HuH-7 (cell line): ENCODE measurements around the gene GDPGP1.
A peak's percentile ranks its signal among the peaks of the same experiment; 100 is the strongest.

Experiments
- DNase-seq: peaks from one replicate; pipeline ENCODE4 v3.0.0; 2011; ENCODE audit warnings: low spot score

The GDPGP1 gene

DNA sequence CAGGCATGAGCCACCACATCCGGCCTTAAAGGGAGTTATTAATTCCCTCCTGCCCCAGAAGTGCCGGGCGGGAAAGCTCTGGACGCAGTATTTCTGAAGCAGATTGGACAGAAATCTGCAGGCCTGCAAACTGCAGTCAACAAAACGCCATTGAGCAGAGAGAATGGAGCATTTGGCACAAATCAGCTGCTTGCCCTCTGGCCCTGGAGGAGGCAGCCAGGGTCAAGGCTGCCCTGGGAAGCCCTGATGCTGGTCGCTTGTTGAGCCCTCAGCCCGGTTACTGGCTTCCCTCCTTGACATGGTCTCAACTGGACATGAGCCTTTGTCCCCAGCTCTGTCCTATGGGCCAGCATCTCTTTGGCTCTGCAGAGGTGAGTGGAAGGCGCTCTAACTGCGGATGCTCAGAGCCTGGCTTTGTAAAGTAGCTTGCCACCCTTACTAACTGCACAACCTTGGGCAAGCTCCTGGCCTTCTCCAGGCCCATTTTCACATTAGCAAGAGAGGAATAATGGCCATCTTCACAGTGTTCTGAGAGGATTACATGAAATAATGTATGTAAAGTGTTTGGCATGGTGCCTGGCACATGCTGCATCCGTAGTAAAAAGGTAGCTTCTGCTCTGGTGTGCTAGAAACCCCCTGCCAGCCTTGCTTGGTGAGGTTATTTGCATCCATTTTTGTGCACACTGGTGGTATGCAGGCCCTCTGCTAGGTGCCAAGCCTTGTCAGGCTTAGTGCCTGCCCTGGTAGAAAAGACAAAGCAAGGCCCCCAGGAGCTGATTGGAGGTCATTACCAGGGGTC is 28.8 kb upstream of the GDPGP1 start:
- no peak for DNase-seq

DNA sequence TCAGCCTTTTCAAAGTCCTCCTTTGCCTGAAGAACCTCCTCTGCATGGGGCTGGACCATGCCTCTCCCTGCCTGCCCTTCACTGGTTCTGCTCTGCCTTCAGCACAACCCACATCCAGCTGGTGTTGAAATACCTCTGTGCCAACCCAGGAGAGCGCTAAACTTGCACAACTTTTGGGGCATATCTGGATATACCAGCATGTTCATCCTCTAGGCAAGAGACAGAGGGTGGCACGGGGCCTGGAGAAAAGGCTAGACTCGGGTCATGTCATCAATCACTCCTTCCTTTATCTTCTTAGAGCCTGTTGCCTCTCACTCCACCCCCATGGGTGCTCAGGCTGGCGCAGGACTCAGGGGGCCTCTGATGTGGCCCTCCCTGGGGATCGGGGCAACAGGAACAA is 28.1 kb upstream of the GDPGP1 start:
- no peak for DNase-seq

DNA sequence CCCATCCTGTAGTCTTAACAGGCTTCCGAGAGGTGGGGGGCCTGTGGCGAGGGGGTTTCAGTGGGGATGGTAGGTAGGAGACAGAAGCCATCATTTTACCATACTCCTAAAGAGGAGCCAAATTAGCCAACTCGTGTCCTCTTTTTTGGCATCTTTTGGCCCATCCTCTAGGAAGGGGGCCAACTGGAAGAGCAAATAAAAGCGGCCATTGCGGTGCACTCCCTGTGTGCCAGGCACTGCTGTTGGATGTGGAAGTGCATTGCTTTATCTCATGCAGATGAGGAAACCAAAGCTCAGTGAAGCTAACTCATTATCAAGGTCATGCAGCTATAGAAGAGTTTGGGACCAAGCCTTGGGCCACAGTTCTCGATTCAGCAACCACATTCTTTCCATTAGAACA is 26.8 kb upstream of the GDPGP1 start:
- DNase-seq = no peak

DNA sequence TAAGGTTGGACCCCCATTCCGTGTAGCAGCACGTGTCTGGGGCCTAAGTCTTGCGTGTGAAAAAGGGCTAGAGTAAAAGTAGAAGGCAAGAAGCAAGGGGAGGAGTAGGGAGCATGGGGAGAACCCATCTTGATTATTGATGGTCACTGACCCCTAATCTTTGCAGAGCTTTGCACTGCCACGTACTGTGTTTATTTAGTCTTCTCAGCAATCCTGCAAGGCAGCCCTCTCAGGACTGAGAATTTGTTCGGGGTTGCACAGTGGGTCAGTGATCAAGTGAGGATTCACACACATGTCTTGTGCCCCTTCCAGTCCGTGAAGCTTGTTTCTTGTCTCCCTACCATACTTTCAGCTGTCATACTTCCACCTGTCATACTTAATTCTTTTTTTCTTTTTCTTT is 25.7 kb upstream of the GDPGP1 start:
- DNase-seq = no peak

DNA sequence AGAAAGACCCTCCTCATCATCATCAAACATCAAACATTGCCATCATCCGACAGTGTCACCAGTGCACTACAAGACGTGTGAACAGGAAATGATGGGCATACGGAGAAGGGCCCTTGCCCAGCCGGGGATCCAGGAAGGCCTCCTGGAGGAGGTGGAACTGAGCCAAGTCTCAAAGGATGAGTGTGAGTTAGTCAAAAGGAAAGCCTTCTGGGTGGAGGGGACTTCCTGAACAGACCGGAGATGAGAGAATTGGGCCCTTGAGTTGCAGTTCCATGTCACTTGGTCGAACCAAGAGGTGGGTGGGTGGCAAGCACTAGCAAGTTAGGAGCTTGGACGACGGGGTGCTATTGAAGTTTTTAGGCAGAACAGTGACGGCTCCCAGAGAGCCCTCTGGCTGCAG is 24.4 kb upstream of the GDPGP1 start:
- no peak for DNase-seq

DNA sequence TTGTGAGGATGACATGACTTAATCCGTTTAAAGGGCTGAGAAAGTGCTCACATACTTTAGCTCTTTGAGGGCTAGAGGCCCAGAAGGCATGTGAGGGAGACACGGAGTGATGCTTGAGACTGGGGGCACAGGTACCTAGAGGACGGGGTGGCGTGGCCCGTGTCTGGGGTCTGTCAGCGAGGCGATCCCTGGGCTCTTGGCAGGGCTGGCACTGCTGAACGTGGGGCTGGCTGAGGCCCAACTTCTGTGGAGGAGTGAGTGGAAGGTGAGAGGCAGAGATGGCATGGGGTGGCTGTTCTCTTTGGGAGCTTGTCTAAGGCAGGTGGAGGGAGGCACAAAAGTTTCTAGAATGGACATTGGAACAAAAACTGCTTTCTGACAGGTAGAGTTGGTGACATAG is 23.4 kb upstream of the GDPGP1 start:
- no peak for DNase-seq

DNA sequence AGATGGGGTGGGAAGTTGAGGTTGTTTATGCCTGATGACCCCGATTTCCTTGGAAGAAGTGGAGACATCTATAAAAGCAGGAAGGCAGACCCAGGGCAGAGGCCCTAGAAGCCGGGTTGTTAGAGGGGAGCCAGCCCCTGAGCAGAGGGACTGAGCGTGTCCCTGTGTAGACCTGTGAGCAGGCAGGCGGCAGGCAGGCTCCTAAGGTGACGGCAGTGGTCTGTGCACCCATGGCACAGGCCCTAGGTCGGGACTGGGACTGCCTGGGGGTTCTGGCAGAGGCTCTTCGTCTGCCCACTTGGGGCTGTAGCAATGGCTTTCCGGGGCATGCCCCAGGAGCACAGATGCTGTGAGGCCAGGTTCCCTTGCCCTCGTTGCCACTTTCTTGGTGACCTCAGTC is 23.0 kb upstream of the GDPGP1 start:
- DNase-seq = no peak

DNA sequence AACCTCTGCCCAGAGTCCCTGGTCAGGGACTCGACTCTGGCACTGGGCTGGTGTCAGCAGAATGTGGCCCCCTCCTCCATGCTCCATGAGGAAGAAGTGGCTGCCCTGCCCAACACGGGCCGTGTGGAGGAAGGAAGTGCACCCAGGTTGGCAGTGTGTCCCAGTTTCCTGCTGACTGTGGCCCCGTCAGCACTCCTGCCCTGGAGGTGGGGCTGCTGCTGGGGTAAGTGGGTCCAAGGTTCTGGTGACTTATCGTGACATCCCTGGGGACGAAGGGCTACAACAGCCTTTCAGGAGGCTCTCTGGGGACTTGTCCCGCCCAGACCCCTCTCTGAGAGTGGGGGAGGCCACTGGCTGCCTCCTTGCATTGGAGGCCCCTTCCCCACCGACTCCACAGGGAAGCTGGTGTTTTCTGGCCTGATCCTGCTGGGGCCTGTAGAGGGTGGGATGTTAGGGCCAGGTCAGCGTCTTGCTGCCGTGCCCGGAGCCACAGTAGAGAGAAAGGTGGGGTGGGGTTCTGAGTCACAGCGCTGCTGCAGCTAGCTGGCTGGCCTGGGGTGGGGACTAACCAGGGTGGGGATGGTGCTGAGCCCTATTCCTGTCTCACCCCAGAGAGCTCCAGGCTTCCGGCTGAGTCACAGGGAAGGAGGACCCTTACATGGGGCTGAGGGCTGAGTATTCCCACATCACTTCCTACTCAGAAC is 22.4 kb upstream of the GDPGP1 start:
- DNase-seq = no peak

DNA sequence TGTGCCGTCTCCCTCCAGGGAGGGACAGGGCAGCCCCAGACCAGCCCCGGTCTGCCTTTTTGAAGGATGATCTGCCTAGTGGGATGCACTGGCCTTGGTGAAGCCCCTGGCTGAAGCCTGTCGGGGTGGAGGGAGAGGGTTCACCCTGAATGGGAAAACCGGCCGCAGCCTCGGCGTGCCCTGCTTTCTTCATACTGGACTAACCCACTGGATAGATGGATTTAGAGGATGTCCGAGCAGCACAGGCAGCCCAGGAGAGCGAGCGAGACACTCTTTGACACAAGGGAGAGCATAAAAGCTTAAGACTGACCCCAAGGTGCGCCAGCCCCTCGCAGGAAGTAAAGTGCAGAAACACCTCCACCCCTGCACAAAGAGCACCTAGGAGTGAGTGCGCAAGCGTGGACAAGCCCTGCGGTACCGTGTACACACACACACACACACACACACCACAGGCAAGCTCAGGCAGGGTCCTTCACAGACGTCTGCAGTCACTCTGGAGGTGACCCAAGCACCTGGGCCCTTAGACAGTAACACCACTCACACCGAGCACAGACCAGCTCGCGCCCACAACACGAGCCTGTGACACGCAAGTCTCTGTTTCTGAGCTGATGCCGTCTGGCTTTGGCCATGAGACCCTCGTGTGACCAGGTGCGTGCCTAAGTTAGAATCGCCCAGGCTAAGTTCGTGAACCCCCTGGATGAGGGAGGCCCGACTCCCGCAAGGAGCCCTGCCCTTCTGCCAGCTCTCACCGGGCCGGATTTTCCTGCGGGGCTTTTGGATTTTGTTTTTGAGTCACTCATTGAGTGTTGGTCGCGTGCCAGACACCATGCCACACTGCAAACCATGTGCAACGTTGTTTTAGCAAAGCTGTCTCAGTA is 21.5 kb upstream of the GDPGP1 start:
- DNase-seq = no peak

DNA sequence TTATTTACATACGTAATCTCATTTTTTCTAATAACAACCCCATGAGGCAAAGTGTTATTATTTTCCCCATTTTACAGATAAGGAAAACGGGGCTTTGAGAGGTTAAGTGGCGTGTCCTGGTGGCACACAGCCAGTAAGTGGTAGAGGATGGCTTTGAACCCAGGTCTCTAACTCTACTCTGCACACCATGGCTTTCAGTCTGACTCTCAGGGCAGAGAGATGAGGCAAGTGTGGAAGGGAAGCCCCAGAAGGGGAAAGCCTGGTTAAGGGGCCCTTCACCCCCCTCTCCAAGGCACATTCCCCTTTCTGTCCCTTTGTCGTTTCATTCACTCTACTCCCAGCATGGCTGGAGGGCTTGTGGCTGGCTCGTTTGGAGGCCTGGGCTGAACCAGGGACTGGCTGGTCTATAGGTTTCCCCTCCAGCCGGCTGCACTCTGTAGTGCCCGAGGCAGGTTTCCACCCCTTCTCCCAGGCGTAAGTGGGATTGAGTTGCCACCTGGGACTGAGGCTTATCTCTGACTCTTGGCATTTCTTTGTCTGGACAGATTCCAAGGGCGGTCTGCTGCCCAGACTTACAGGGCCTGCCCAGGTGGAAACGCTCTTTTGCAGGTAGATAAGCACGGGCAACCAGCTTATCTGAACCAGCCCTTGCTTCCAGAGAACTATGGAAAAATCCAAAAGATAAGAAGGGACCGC is 20.7 kb upstream of the GDPGP1 start:
- no peak for DNase-seq

DNA sequence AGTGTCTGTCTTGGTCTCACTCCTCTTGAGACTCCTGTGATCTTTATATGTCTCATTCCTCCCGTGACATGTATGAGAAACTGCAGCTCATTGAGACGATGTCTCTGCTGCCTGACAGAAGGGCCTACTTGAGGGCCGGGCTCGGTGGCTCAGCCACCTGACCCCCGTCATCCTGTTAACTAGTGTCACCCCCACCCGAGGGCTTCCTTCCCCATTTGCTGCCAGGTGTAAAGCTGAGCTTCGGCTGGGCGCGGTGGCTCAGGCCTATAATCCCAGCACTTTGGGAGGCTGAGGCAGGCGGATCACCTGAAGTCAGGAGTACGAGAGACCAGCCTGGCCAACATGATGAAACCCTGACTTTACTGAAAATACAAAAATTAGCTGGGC is 20.2 kb upstream of the GDPGP1 start:
- DNase-seq = no peak

DNA sequence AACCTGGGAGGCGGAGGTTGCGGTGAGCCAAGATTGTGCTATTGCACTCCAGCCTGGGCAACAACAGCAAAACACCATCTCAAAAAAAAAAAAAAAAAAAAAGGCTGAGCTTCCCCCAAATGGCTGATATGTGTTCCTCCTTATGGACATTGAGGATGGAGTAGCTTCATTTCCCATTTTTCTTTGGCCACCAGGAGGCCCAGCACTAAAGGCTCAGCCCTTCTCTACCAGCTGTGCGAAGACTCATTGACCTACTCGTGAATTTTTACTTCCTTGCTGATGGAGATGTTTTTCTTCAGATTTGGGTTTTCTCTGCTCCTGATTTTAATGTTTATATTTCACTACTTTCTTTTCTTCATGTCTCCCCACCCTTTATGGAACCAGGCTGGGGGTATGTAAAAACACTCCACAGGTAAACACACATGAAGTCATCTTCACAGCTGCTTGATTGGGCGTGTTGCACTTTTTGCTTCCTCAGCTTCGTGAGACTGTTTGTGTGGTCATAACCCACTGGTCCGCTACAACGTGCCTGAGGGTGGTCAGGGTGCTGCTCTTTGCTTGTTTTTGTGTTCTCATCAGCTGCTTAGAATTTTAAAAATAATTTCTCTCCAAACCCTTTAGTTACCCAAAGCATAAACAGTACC is 19.3 kb upstream of the GDPGP1 start:
- peak; percentile 64 for DNase-seq

DNA sequence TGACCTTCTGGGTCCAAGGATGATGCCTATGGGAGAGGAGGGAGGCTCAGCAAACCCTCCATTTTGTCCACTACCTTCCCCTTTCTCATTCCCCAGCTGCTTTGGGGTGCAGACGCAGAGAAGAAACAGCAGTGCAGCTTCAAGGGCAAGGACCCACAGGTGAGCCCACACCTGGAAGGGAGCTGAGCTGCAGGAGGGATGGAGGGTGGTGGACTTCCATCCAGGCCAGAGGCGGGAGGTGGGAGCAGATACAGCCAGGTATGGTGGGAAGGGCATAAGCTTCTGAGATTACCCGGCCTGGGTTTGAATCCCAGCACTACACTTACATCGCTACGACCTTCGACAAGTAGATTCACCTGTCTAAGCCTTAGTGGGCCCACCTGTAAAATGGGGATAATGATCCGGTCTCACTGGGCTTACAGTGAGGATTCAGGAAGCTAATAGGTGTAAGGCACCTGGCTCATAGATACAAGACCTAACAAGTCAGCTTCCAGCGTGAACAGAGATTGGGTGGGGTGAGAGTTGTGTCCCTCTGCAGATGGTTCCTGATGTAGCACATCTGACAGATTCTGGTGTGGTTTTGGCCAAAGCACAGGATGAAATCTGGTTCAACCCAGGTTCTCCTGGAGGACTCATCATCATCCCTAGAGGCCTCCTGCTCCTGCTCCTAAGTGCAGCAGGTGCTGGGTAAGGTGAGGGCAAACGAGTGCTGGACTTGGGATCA is 16.2 kb upstream of the GDPGP1 start:
- DNase-seq = no peak

DNA sequence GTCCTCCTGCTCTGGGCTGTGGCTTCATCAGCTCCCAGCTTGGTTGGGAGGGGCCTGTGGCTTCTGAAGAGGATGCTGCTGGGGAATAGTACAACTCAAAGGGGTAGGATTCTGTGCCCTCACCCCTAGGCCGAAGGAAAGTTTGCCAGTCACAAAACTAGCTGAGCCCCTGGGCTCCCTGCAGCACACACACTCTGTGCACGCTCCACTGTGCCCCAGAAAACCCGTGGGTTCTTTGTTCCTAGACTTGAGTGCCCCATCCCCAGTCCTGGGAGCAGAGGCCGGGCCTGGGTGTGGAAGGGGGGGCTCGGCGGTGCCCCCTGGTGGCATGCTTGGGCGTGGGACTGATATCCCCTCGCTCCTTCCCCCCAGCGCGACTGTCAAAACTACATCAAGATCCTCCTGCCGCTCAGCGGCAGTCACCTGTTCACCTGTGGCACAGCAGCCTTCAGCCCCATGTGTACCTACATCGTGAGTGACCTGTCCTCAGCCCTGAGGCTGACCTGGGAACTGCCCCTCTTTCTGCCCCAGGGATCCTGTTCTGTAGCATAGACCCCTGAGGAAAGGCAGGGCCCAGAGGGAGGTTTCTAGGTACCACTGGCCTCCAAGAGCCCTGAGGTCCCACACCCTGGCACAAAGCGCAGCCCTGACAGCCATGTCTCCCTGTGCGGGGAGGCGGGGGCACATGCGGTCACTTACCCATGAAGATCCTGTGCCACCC is 14.4 kb upstream of the GDPGP1 start:
- peak; percentile 87 for DNase-seq

DNA sequence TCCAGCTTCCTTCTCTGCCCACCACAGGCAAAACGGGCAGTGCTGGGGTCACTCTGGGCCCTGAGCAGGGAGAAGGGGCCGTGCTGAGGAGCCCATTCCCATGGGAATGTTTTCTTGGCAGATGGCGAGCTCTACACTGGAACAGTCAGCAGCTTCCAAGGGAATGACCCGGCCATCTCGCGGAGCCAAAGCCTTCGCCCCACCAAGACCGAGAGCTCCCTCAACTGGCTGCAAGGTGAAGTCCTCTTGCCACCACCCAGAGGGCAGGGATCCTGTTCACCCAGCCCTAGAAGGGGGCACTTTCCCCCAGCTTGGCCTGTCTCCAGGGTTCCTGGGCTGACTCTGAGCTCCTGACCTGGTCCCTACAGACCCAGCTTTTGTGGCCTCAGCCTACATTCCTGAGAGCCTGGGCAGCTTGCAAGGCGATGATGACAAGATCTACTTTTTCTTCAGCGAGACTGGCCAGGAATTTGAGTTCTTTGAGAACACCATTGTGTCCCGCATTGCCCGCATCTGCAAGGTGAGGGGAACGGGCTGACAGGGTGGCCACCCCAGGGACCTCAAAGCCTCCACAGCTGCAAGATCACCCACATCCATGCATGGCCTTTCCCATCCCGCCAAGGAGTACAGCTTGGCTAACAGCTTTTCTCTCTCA is 12.6 kb upstream of the GDPGP1 start:
- peak; percentile 97 for DNase-seq

DNA sequence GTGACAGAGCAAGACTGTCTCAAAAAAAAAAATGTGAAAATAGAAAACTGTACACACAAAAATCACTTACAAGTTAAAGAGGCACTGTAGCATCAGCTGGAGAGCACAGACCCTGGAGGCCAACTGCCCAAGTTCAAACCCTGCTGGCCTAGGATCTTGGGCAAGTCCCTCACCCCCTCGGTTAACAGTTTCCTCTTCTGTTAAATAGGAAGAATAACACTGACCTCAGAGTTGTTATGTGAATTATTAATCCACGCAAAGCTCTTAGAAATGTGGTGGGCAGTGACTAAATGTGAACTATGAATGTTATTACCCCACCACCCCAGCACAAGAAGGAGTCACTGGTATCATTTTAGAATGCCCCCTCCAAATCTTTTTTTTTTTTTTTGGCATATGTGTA is 11.5 kb upstream of the GDPGP1 start:
- no peak for DNase-seq

DNA sequence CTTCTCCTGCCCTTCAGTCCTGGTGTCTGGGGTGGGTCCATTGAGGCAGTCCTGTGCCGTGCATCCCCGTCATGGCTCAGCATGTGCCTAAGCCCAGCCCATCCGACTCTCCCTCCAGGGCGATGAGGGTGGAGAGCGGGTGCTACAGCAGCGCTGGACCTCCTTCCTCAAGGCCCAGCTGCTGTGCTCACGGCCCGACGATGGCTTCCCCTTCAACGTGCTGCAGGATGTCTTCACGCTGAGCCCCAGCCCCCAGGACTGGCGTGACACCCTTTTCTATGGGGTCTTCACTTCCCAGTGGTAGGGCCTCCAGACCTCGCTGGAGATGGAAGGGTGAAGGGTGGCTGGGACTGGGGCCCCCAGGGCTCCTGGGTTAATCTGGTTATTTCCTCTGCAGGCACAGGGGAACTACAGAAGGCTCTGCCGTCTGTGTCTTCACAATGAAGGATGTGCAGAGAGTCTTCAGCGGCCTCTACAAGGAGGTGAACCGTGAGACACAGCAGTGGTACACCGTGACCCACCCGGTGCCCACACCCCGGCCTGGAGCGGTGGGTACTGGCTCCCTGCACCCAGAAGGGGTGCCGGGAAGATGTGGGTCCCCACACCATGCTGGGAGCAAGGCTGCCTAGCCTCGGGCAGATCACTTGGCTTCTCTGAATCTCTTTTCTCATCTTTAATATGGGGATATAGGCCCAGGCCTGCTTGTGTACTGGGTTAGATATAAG is 10.4 kb upstream of the GDPGP1 start:
- DNase-seq = no peak

DNA sequence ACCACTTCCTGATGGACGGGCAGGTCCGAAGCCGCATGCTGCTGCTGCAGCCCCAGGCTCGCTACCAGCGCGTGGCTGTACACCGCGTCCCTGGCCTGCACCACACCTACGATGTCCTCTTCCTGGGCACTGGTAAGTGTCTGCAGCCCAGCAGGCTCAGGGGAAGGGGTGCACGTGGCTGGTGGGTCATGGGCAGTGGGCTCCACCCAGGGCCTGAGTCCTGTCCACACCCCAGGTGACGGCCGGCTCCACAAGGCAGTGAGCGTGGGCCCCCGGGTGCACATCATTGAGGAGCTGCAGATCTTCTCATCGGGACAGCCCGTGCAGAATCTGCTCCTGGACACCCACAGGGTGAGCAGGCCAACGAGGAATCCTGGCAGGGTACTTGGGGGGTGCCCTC is 9.0 kb upstream of the GDPGP1 start:
- no peak for DNase-seq
